RPMI8226 (cell line): ENCODE results near the gene FLRT1.
"Not testable (repeated sequence)": the region's sequence is repeated elsewhere in the genome, so short reads cannot be mapped to it uniquely, and the experiment has no call there.

ENCODE experiments used
- DNase-seq: peaks from one replicate; pipeline ENCODE4 v3.0.0-alpha.2; 2015

Gene FLRT1

DNA sequence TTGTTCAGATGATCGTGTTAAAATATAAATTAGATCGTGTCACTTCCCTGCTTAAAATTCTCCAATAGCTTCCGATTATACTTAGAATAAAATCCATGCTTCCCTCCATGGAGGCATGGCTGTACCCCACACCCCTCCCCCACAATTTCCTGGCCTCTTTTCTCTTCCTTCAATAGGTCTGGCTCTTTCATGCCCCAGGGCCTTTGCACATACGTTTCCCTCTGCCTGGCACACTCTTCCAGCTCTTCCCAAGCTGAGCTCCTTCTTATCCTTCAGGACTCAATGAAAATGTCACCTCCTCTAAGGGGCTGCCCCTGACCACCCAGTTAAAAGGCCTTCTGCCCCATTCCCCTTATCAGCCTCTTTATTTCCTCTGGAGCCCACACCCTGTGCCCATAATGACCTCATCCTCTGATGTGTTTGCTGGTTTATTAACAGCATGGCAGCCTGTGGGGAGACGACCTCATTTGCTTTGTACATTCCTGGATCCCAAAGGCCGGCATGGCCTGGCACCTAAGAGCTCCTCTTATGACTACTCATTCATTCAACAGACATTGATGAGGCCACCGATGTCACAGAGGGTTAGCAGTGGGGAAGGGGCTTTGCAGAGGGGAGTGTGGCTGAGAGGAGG is 9.0 kb upstream of the FLRT1 start:
- no peak for DNase-seq

DNA sequence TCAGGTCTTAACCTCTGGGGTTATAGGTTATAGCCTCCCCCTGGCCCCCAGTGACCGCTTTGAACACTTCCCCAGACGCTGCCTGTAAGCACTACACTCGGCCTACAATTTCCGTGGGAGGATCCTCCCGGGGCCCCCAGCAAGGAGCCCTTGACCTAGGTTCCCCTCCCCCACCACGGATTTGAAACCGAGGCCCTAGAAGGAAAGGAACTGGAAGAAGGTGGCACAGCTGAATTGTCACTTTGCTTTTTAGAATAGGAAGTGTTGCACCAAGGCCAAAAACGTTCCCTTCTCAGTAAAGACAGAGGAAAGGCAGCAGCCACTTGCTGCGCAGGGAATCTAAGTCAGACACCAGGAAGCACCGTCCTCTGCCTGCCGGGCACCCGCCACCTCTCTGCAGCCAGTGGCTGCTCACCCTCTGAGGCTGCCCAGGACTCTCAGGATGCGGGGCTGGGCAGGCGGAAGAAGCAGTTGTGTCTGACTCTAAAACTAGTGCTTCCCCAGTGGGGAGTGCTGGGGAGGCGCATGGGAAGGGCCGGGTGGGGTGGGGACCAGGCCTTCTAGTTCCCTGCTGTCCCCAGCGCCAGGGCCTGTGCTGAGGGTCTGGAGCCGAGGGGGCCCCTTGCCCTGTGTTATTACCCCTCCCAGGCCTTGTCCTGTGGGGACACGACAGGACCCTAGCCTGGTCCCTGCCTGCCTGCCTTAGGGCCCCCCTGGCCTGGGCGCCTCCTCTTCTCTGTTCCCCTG is 7.9 kb upstream of the FLRT1 start:
- no peak for DNase-seq

DNA sequence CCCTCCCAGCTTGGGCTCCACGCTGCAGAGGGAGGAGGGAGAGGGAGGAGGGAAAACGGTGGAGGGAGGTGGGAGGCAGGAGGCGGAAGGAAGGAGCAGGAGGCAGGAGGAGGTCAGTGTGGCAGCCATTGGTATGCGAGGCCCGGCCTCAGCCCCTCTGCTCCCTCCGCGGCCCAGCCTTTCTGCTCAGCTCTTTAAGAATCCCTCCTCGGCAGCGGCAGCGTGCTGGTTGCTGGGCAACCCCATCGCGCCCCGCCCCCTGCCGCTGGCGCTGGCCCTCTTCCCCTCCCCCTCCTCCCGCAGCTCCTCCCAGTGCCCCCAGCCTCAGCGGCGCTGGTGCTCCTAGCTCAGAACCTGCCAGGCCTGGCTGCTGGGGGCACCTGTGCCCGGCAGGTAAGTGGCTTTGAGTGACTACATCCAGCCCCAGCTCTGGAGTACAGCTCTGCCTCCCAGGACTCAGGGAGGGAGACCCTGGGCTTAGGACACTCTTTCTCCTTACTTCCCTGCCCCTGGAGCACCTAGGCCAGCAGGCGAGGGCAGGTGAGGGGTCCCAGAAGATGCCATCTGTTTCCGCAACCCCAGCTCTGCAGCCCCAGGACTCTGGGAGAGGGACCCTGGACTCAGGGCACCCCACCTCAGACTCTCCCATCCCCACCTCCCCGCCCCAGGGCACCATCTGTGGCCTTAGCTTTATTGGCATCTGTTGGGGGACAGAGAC is 7.2 kb upstream of the FLRT1 start:
- no peak for DNase-seq

DNA sequence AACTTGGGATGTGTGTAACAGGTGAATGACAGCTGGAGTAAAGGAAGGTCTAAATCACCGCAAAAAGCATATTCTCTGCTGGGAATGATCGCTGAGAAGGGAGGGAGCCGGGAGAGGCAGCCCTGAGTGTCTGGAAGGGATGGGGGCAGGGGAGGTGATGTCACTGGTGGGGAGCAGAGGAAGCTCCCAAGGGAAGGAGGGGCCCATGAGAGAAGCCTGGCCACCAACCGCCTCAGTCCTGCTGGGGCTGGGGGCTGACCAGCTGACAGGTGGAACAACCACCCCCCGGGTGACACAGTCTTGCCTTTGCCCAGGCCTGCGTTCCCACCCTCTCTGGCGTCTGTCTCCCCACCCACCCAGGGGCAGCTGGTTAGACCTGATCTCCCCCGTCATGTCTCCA is 6.0 kb upstream of the FLRT1 start:
- DNase-seq = no peak

DNA sequence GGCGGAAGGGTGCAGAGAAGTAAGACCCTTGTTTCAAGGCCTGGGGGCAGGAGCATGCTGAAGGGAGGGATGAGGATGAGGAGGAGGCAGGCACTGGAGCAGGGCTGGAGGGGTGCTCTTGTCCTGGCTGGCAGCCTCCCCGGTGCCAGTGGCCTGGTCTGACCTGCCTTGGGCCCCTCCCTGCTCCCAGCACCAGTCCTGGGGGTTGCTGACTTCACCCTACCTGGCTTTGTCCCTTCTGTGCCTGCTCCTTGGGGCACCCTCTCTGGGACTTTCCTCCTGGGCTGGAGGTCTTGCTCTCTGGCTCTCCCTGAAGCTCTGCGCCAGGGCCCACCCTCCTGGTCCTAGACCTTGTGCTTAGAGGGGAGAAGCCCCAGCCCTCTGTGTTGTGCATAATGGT is 4.7 kb upstream of the FLRT1 start:
- DNase-seq = no peak

DNA sequence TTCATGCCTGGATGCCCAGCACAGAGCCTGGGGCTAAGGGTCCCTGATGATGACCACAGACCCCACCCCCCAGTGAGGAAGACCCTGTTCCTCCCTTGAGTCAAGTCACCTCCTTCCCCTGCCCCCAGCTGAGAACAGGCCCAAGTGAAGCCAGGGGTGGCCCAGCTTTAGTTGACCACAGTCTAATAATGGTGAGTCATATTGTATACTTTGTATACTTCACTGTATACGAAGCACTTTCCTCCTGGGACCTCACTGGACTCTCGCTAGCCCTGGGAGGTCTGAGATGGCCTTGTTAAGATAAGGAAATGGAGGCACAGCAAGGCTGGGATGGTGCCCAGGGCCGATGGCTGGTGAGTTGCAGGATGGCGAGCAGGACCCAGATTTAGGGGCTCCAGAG is 3.7 kb upstream of the FLRT1 start:
- no peak for DNase-seq

DNA sequence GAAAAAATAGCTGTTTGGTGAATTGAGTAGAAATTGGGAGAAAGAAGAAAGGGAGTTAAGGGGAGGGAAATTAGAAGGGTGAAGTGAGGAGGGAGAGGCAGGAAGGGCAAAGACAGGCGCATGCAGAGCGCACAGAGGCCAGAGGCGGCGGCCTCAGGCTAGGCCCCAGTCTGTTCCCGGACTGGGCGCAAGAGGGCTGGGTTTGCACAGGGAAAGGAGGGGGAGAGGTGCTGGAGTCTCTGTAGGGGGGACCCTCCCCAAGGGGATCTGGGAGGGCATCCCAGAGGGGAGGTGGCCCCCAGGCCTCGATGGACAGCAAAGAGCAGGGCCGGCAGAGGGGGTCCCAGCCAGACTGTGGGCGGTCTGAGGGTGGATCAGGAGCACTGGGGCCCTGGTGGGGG is 1.3 kb upstream of the FLRT1 start:
- DNase-seq = no peak

DNA sequence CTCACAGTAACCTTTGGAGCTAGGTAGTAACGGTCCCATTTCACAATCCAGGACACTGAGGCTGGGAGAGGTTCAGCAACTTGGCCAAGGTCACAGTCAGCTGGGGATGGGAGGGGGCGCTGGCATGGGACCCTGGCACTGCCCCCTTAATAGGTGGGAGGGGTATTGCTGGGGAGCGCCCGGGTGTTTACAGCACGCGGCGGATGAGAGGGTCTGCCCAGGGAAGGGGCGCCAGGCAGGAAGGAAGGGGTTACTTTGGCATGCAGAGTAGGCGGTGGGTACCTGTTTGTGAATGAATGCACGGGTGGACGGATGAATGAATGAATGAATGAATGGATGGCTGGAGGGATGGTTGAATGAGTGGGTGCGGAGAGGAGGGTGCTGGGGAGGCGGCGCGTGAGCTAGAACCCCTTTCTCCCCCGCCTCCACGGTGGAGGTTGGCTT is 628 bp upstream of the FLRT1 start:
- DNase-seq = no peak

DNA sequence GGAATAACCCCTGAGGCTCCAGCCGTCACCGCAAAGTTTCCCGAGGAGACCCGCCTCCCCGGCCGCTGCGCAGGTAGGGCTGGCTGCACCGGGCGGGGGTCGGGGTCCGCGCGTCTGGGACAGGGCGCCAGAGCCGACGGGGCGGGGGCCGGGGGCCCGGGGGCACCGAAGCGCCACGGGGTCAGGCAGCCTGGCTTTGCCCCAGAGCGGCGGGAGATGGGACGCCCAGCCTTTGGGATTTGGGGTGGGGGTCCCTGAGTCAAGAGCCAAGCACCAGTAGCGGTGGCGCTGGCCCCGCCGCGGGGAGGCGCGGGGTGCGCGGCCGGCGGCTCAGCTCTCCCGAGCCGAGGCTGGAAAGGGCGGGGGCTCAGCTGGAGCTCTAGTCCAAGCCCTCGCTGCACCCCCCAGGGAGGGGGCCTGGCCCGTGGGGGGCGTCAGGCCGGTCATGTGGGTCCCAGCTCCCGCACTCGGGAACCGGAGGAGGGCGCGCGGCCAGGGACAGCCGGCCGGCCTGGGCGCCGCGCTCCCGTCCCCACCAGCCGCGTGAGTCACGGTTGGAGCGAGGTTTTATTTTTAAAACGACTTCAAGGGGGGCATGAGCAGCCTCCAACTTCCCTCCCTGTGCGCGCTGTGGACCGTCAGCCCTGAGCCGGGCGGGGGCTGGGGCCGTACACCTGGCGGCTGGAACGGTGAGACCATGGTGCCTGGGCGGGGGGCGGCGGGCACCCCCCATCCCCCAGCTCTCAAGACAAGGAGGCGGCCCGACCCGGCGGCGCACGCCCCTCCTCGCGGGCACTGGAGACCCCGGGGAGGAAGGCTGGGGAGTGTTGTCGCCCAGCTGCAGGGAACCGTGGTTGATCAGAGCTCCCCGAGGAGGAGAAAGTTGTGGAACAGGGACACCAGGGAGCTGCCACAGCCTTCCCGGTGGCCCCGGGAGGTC is 626 bp downstream of the FLRT1 start:
- no peak for DNase-seq

DNA sequence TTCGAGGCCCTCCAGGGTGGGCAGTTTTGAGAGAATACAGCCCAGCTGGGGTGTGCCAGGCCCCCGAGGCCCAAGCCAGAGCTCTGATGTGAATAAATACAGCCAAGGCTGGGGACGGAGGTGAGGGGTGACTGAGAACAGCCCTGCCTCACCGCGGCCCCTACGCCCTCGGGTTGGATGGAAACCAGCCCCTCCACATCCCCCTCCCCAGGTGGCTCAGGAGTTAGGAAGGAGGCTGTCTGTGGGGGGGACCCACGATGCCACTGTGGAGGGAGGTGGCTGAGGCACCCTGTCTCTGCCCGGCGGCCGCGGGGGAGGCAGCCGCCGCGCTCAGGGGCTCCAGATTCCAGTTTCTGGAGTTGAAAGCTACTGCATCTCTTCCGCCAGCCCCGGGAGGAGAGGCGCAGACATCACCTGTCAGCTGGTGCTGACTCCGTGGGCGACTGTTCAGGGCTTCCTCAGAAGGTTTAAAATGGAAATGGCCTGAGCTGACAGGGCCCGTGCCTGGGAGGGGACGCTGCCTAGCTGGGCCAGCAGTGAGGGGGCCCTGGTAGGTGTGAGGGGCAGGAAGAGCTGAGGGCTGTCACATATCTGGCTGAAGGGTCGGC is 1.4 kb downstream of the FLRT1 start:
- DNase-seq = peak; percentile 36

DNA sequence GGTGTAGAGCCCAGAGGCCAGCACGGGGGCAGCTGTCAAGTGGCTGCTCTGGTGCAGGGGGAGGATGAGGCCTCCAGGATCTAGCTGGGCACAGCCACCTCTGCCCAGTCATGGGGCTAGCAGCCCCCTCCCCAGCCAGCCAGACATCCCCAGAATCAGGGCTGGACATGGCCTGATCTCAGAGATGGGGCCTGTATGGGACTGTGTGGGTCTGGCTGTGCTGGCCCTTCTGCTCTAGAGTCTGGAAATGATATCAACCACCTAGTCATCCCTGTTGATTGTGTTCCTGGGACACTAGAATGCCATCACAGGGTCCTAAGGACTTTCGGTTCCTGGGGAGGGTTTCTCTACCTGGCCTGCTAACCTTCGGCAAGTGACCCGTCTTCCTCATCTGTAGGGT is 2.8 kb downstream of the FLRT1 start:
- DNase-seq = no peak

DNA sequence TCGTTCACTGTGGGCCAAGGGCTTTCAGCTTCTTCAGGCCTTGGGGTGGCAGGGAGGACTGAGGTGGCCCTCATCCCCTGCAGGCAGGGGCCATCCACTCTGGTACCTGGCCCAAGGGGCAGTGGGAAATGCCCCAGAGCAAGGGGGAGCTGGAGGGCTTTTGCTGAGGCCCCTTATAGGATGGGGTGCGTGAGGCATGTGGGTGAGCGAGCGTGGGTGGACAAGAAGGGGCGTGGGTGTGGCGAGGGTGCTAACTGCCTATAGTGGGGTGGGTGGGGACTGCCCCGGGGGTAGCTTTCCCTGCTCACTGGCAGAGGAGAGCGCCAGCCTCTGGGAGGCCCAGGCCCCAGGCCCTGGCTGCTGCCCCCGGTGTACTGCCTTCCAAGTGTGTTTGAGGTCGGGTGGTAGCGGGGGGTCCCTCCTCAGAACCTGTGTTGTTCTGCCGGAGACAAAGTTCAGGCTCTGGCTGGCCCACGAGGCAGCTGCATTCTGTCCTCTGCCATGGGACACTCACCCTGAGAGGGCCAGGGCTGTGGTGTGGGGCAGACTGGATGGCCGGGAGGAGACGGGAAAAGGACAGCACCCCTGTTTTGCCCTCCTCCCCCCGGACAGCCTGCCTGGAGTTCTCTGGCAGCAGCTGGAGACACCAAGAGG is 3.4 kb downstream of the FLRT1 start:
- DNase-seq = no peak

DNA sequence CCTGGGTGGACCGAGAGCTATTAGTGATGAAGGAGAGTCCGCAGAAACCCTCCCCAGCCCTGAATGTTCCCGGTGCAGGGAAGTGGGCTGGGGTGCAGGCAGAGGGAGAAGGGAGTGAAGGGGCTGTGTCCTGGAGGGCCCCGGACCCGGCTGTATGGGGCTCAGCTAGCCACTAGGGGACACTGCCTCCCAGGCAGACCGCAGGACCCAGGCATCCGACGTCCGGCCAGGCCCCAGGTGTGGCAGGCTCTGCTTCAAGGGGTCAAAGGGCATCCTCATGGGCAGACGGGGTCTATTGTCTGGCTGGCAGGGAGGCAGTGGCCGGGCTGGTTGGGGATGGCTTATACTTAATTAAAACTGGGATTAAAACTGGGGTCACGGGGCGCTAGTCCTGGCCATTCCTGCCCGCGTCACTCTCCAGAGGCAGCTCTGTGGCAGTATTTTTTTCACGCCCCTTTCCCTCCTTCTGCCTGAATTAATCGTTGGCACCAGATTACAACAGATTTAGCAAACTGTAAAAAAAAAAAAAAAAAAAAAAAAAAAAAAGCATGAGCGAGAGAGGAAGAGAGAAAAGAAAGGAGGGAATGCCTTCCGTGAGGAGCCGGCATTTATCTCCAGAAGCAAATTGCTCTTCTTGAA is 5.1 kb downstream of the FLRT1 start:
- no peak for DNase-seq

DNA sequence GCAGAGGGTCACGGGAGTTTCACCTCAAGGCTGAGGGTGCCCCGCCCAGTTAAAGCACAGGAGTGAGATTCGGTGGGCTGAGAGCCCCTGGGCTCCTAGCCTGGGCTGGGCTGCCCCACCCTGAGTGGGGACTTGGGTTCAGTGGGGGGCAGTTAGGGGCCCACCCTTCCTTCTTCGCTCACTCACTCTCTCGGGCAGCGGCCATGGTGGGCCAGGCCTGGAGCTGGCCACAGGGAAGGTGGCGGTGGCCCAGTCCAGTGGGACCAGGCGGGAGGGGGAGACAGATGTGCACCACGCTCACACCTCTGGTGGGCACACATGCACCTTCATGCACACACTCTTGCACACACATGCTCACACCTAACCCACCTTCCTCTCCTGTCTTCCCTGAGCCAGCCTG is 6.1 kb downstream of the FLRT1 start:
- DNase-seq = no peak

DNA sequence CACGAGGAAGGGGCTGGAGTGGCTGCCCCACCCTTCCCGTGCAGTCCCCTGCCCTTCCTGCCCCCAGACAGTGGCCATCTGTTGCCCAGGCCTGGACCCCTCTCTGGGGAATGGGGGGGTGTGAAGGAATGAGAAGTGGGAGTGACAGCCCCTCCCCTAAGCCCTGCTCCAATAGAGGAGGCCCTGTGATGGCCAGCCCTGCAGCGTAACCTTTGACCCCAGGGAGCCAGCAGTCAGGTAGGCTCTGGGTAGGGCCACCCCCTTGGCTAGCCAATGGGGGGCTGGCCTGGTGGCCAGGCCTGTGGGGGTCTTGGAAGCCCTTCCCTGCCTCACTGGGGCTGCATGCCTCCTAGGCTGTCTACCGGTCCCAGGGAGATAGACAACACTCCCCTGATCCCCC is 6.6 kb downstream of the FLRT1 start:
- DNase-seq = no peak

DNA sequence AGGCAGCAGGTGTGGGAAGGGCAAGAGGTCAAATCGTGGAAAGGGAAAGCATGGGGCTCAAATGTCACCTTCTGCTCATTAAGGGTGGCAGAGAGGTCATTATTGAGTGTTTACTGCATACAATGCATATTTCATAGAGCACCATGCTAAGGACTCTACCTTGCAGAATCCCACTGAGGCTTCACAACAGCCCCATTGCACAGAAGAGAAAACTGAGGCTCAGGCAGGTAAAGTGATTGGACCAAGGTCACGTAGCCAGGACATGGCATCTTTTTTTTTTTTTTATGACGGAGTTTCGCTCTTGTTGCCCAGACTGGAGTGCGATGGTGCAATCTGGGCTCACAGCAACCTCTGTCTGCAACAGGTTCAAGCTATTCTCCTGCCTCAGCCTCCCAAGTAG is 7.8 kb downstream of the FLRT1 start:
- DNase-seq = no peak

DNA sequence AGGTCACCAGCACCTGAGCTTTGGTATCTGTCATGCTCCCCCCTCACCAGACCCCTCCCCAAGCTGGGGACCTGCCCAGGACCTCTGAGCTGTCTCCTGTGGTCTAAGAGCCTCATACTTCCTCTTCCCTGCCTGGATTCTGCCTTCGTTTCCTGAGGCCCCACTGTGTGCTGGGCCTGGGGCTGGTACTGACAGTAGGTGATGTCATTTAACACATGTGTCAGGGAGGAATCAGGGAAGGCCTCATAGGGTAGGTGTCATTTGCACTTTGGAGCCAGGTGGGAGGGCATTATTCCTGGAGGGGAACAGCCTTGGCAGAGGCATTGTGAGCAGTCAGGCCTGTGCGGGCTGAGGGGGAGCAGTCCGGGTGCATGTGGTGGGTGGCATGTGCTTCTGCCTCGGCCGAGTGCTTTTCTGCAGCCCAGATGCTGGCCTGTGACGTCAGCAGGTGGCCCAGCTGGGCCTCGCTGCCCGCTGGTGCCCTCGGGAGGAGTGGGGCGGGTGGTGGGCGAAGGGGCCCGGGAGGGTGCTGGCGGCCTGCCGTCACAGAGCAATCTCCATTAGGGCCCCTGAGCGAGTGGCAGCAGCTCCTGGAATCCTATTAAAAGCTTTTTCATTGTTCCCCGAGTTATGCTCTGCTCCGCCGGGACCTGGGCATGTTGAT is 9.1 kb downstream of the FLRT1 start:
- no peak for DNase-seq

DNA sequence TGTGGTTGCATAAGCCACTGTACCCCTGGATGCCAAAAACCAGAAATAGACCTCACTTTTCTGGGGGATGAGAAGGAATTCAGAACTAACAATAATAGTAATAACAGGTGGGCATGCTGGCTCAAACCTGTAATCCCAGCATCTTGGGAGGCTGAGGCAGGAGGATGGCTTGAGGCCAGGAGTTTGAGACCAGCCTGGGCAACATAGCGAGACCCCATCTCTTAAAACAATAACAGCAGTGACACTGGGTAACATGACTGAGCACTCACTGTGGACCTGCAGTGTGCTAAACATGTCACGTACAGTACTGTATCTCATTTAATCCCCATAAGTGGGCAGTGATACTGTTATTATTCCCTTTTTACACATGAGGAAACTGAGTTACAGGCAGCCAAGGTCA is 10.0 kb downstream of the FLRT1 start:
- DNase-seq = no peak

DNA sequence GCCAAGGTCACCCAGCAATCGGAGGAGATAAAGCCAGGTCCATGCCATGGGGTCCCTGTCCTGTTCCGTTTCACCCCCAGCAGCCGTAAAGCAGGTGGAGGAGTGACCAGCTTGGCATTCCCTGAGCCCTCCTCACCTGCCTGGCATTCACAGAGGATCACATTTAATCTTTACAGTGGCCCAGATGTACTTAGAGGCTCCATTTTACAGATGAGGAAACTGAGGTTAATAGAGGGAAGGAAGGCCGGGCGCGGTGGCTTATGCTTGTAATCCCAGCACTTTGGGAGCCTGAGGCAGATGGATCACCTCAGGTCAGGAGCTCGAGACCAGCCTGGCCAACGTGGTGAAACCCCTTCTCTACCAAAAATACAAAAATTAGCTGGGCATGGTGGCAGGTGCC is 11.6 kb downstream of the FLRT1 start:
- DNase-seq = not testable (repeated sequence)

DNA sequence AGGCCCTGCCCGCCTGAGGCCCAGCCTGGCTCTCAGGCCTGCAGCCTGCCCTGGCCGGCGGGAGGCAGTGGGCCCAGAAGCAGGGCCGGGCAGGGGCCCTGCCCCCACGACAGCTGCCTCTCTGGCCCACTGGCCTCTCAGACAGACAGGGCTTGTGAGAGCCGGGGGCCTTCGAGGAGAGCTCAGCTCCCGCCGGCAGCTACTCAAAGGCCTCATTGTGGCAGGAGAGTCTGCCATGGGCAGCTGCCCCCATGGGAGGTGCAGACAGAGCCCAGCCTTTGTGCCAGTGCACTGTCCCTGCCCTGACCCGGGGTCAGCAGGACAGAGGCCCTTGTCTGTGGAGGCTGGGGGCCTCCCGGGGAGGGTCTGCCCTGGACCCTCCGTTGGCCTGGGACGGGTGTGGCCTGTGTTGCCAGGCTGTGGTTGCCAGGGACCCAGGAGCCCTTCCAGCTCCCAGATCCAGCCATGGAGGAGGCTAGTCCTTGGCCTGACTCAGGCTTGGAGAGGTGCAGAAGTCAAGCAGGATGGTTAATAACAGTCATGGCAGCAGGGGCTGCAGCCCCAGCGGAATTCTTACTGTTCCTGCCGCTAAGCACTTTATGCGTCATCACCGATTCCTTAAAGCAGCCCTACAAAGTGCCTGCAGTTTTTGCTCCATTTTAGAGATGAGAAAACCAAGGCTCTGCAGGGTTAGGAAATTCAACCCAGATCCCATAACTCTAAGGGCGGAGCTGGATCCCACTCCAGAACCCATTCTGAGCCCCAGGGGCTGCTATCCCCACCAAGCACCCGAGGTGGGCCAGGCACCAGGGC is 12.5 kb downstream of the FLRT1 start:
- DNase-seq = no peak
